ENCODE results near the gene FLYWCH1. TPM values are rescaled to one million over a fixed set of nuclear protein-coding genes. Genes with fewer than 3 reads are reported as not detected.

Gene FLYWCH1
- total and polyA plus RNA-seq, 10 of the 15 experiments (the other 5 are each of a cell fraction or from before 2014, with no cell fraction given), result 0.47 to 33.8 (median 11.2) TPM

DNA sequence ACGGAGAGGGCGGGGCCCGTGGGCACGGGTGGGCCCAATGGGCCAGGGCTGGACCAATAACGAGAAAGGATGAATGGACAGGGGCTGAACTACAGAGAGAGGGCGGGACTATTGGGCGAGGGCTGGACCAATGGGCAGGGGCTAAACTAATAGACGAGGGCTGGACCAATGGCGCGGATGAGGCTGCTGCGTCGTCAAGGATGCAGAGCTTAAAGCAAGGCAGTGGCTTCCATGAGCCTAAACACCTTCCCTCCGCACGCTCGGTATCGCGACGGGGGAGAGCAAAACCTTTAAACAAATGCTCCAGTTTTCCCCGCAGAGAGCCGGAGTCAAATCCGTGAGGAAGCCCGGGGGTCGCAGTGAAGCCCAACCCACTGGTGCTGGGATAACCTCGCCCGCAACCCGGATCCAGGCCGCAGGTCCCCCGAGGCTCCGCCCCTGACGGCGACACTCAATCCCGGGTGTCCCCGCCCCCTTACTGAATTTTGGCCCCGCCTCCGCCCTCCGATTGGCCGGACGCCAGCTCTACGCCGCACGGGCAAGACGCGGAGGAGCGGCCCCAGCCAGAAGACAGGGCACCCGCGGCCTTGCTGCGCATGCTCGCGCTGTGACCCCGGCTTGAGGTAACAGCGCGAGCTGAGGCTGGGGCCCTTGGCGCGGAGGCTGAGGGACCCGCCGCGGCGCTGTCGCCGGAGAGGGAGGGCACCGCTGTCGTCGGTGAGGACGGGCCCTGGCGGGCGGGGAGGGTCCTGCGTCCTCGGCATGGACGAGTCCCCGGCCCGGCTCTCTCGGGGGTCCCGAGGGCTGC is 28.9 kb upstream of the FLYWCH1 start, which contains the start of gene FLYWCH2 (continued):
- peak; percentile 29; the same call in 1 of the 2 replicates for TF ChIP-seq RUNX3 (IDR thresholded peaks at IDR 0.05; ENCODE audit: low read length)
- TF ChIP-seq EZH2 (IDR thresholded peaks at IDR 0.05; ENCODE audit: borderline replicate concordance, control insufficient read depth, low read depth, low read length), result no peak
- TF ChIP-seq GABPA (IDR thresholded peaks at IDR 0.05; ENCODE audit: low read depth), result no peak
- no peak for TF ChIP-seq NFIC (IDR thresholded peaks at IDR 0.05; ENCODE audit: low read depth, low read length)
- TF ChIP-seq POU2F2 (IDR thresholded peaks at IDR 0.05; ENCODE audit: borderline replicate concordance, low read depth, low read length), result no peak; the same call in 2 of the 3 replicates
- no peak for TF ChIP-seq IKZF2 (IDR thresholded peaks at IDR 0.05)
- peak; percentile 61; the same call in 1 of the 2 replicates for TF ChIP-seq POLR2AphosphoS5 (IDR thresholded peaks at IDR 0.05; ENCODE audit: low read length)
- no peak for TF ChIP-seq ZNF274 (IDR thresholded peaks at IDR 0.05; ENCODE audit: insufficient read depth, insufficient read length)
- TF ChIP-seq, protein P1, sequence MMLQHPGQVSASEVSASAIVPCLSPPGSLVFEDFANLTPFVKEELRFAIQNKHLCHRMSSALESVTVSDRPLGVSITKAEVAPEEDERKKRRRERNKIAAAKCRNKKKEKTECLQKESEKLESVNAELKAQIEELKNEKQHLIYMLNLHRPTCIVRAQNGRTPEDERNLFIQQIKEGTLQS (IDR thresholded peaks at IDR 0.05; ENCODE audit: borderline replicate concordance, extremely low read depth, low read depth, low read length), result no peak
- 0 out of 2 replicates have a peak, but pooled peaks have one; percentile 26 for TF ChIP-seq DPF2 (IDR thresholded peaks at IDR 0.05)
- 0 out of 2 replicates have a peak, but pooled peaks have one; percentile 20 for TF ChIP-seq ZNF207 (IDR thresholded peaks at IDR 0.05; ENCODE audit: borderline replicate concordance)
- TF ChIP-seq, protein P2, sequence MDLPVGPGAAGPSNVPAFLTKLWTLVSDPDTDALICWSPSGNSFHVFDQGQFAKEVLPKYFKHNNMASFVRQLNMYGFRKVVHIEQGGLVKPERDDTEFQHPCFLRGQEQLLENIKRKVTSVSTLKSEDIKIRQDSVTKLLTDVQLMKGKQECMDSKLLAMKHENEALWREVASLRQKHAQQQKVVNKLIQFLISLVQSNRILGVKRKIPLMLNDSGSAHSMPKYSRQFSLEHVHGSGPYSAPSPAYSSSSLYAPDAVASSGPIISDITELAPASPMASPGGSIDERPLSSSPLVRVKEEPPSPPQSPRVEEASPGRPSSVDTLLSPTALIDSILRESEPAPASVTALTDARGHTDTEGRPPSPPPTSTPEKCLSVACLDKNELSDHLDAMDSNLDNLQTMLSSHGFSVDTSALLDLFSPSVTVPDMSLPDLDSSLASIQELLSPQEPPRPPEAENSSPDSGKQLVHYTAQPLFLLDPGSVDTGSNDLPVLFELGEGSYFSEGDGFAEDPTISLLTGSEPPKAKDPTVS (IDR thresholded peaks at IDR 0.05; ENCODE audit: low read depth, low read length), result no peak
- no peak for TF ChIP-seq BCL11A (IDR thresholded peaks at IDR 0.05; ENCODE audit: low read depth, low read length)
- no peak for TF ChIP-seq ZNF622 (IDR thresholded peaks at IDR 0.05)
- TF ChIP-seq KLF5 (IDR thresholded peaks at IDR 0.05; ENCODE audit: partially characterized antibody), result no peak
- TF ChIP-seq SKIL (IDR thresholded peaks at IDR 0.05; ENCODE audit: low read depth, poor library complexity, severe bottlenecking), result no peak
- 0 out of 2 replicates have a peak, but pooled peaks have one; percentile 28 for TF ChIP-seq CEBPZ (IDR thresholded peaks at IDR 0.05; ENCODE audit: low read depth, low read length)
- peak; percentile 89 for TF ChIP-seq PBX3 (IDR thresholded peaks at IDR 0.05; ENCODE audit: insufficient replicate concordance, low read depth, low read length)
